Mucosa of rectum (tissue), 2 donors: ENCODE data around the gene XIST.
A peak's percentile ranks its signal among the peaks of the same experiment; 100 is the strongest.
"Not testable (repeated sequence)": the region's sequence is repeated elsewhere in the genome, so short reads cannot be mapped to it uniquely, and the experiment has no call there.

Experiments
- H3K27ac ChIP-seq, 2 donors: one replicate each; pipeline ENCODE4 v1.7.0; 2013; ENCODE audit warnings: inconsistent platforms in 2 of 2, low read depth in 2 of 2, low read length in 2 of 2
- H3K27me3 ChIP-seq, 2 donors: one replicate each; pipeline ENCODE4 v1.7.0; 2013; ENCODE audit warnings: low read length in 2 of 2; ENCODE audit not compliant: control insufficient read depth in 2 of 2, insufficient read depth in 2 of 2
- H3K36me3 ChIP-seq, 2 donors: one replicate each; pipeline ENCODE4 v1.7.0; 2013; ENCODE audit warnings: low read length in 2 of 2; ENCODE audit not compliant: control insufficient read depth in 2 of 2, insufficient read depth in 2 of 2
- H3K4me1 ChIP-seq, 2 donors: one replicate each; pipeline ENCODE4 v1.7.0; 2013; ENCODE audit warnings: low read length in 2 of 2, mild to moderate bottlenecking in 1 of 2; ENCODE audit not compliant: control insufficient read depth in 2 of 2, insufficient read depth in 2 of 2
- H3K4me3 ChIP-seq, 2 donors: one replicate each; pipeline ENCODE4 v1.7.0; 2013; ENCODE audit warnings: low read length in 2 of 2
- H3K9ac ChIP-seq, 2 donors: one replicate each; pipeline ENCODE4 v1.7.0; 2013; ENCODE audit warnings: low read length in 2 of 2, low read depth in 1 of 2, mild to moderate bottlenecking in 1 of 2
- H3K9me3 ChIP-seq, 2 donors: one replicate each; pipeline ENCODE4 v1.7.0; 2013; ENCODE audit warnings: low read length in 2 of 2; ENCODE audit not compliant: control insufficient read depth in 2 of 2
- donor health status: healthy.
- donor health status: Normal muscosa, but diverticular disease.

XIST gene

DNA sequence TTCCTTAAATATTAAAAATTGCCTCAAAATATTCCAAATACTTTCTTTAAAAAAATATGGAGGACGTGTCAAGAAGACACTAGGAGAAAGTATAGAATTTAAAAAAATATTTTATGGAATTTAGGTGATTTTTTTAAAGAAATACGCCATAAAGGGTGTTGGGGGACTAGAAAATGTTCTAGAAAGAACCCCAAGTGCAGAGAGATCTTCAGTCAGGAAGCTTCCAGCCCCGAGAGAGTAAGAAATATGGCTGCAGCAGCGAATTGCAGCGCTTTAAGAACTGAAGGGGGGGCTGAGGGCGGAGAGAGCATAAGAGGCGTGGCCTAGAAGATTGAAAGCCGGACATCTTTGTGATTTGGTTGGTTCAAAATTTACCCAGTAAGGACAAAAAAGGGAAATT lies at the start of gene XIST:
XIST (minus strand) TSS at position 248 of the 400 bp plus-strand sequence.
- H3K4me1 ChIP-seq = peaks cover 6% of the 10 kb centered on the region in 2 donors
- H3K9ac ChIP-seq = peak within 1 kb of the TSS; percentile 74 to 80
- H3K4me3 ChIP-seq = peak within 1 kb of the TSS; percentile 76 to 97
- no peaks in the 10 kb centered on the region for H3K36me3 ChIP-seq
- no peaks in the 10 kb centered on the region for H3K9me3 ChIP-seq
- H3K27ac ChIP-seq = peak within 1 kb of the TSS; percentile 82 to 93
- H3K27me3 ChIP-seq = no peaks in the 10 kb centered on the region

- not testable (repeated sequence) for H3K27me3 ChIP-seq, H3K4me3 ChIP-seq, H3K9ac ChIP-seq, H3K36me3 ChIP-seq, H3K9me3 ChIP-seq, H3K27ac ChIP-seq, H3K4me1 ChIP-seq
These were observed 45.8 kb upstream of the XIST start for GRCh38 chrX:73898315-73898714.

DNA sequence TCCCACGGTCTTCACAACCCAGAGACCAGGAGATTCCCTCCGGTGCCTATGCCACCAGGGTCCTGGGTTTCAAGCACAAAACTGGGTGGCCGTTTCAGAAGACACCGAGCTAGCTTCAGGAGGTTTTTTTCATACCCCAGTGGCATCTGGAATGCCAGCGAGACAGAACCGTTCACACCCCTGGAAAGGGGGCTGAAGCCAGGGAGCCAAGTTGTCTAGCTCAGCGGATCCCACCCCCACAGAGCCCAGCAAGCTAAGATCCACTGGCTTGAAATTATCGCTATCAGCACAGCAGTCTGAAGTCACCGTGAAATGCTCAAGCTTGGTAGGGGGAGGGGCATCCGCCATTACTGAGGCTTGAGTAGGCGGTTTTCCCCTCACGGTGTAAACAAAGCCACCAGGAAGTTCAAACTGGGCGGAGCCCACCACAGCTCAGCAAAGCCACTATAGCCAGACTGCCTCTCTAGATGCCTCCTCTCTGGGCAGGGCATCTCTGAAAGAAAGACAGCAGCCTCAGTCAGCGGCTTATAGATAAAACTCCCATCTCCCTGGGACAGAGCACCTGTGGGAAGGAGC lies 40.1 kb upstream of the XIST start:
- H3K27ac ChIP-seq, H3K4me1 ChIP-seq, H3K9ac ChIP-seq, H3K36me3 ChIP-seq, H3K9me3 ChIP-seq, H3K27me3 ChIP-seq: not testable (repeated sequence)
- H3K4me3 ChIP-seq = peak overlapping the region in 1 of 2 donors; percentile 7

DNA sequence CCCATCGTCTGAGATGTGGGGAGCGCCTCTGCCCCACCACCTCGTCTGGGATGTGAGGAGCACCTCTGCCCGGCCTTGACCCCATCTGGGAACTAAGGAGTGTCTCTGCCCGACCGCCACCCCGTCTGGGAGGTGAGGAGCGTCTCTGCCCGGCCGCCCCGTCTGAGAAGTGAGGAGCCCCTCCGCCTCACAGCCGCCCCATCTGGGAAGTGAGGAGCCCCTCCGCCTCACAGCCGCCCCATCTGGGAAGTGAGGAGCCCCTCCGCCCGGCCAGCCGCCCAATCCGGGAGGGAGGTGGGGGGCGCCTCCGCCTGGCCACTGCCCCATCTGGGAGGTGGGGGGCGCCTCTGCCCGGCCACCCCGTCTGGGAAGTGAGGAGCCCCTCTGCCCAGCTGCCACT lies 29.7 kb upstream of the XIST start:
- not testable (repeated sequence) for H3K4me1 ChIP-seq, H3K27me3 ChIP-seq, H3K9ac ChIP-seq, H3K36me3 ChIP-seq, H3K4me3 ChIP-seq, H3K27ac ChIP-seq, H3K9me3 ChIP-seq

DNA sequence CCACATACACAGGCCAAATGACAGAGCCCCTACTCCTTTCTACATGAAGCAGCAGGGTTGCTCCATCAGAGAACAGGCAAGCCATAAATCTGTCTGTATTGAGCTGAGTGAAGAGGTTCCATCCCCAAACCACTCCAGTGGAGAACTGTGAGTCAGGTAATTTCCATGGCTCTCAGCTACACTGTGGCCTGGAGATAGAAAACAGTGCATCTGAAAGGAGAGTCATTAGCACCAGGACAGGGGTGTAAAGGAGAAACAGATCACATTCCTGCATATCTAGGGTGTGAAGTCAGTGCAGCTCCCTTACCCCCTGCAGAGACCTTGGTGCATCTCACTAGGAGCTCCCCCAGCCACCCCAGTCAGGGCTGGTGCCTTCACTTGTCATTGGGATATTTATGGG lies 25.2 kb upstream of the XIST start:
- Histone ChIP-seq H3K9ac (no peak overlapping the region), H3K27ac (no peak overlapping the region), H3K4me1 (no peaks in the 10 kb centered on the region), H3K4me3 (no peak overlapping the region), H3K27me3 (no peaks in the 10 kb centered on the region), H3K9me3 (no peaks in the 10 kb centered on the region), H3K36me3 (no peaks in the 10 kb centered on the region)

DNA sequence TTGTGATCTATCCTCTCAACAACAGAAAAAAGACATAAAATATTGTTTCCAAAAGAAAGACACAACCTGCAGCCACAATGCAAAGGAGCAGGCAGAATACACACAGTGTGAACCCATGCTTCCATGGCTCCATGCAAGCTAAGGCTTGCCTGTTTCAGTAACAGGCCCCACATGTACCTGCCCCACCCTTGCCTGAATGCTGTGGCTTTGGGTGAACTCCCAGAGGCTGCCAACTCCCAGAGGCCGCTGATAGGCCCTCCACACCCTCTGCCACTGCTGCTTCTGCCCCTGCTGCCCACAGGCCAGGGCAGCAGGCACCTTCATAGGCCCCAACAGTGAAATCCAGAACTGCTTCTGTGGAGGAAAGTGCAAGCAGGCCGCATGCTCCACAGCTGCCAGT lies 24.4 kb upstream of the XIST start:
- no peak overlapping the region for H3K4me3 ChIP-seq
- no peaks in the 10 kb centered on the region for H3K9me3 ChIP-seq
- no peaks in the 10 kb centered on the region for H3K27me3 ChIP-seq
- H3K4me1 ChIP-seq = no peaks in the 10 kb centered on the region
- H3K9ac ChIP-seq = no peak overlapping the region
- H3K36me3 ChIP-seq = no peaks in the 10 kb centered on the region
- H3K27ac ChIP-seq = no peak overlapping the region

DNA sequence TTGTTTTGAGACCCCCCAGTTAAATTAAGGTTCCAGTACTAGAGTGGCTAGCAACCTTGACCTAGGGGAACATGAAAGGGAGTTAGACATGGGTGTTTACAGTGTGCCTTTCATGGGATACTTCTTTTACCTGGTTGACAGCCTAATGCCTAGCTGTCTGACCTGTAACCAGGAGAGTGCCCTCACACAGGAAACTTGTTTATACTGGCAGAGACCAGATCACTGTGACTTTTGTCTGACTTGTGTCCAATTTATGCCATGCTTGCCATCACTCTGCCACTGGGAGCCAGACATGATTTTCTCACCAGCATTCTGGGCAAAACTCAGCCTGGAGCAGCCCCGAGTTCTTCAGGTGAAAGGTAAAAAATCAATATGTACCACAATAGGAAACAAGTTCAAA lies 16.4 kb upstream of the XIST start:
- no peak overlapping the region for H3K4me3 ChIP-seq
- no peaks in the 10 kb centered on the region for H3K9me3 ChIP-seq
- H3K36me3 ChIP-seq = no peaks in the 10 kb centered on the region
- no peak overlapping the region for H3K27ac ChIP-seq
- H3K9ac ChIP-seq = no peak overlapping the region
- no peaks in the 10 kb centered on the region for H3K27me3 ChIP-seq
- H3K4me1 ChIP-seq = no peaks in the 10 kb centered on the region

DNA sequence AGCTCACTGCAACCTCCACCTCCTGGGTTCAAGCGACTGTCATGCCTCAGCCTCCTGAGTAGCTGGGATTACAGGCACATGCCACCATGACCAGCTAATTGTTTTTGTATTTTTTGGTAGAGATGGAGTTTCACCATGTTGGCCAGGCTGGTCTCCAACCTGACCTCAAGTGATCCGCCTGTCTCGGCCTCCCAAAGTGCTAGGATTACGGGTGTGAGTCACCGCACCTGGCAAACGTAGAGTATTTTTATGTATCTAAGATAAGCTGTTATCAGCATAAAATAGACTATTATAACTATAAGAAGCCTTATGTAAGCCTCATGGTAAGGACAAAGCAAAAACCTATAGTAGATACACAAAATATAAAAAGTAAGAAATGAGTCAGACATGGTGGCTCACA lies 14.6 kb upstream of the XIST start:
- Histone ChIP-seq H3K27me3 (peaks cover 0 to 3% of the 10 kb centered on the region in 2 donors), H3K4me1 (no peaks in the 10 kb centered on the region), H3K9ac (no peak overlapping the region), H3K4me3 (no peak overlapping the region), H3K36me3 (no peaks in the 10 kb centered on the region), H3K27ac (no peak overlapping the region), H3K9me3 (no peaks in the 10 kb centered on the region)

DNA sequence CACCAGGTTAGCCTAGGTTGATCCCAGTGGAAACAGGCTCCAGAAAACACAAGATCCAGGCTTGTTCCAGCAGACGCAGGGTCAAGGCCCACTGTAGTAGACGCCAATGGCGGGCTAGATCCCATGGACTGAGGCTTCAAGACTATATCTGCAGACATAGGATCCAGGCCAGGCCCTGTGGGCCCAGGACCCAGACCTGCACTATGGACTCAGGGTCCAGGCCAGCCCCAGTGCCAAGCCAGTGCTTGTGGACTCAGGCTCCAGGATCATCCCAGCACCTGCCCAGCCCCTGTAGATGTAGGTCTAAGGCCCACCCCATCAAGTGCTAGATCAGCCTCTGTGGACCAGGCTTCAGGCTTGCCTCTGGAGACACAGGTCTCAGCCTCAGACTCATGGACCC lies 11.3 kb upstream of the XIST start:
- no peak overlapping the region for H3K27ac ChIP-seq
- H3K9ac ChIP-seq = no peak overlapping the region

DNA sequence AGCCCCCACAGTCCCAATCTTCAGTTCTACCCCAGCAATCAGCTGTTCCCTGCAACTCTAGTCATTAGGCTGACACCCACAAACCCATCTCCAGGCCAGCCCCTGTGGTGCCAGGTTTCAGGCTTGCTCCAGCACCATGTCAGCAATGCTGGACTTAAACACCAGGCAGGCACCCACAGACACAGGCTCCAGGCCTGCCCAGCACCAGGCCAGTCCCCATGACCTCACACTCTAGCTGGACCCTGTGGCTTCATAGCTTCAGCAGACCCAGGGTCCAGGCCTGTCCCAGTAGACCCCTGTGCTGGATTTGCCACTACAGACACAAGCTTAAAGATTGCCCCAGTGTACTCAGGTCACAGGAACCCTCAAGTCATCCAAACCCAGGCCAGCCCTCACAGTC lies 10.8 kb upstream of the XIST start:
- Histone ChIP-seq H3K9ac (no peak overlapping the region), H3K27ac (no peak overlapping the region), H3K9me3 (no peaks in the 10 kb centered on the region), H3K27me3 (peaks cover 0 to 3% of the 10 kb centered on the region in 2 donors), H3K4me3 (no peak overlapping the region), H3K36me3 (no peaks in the 10 kb centered on the region), H3K4me1 (no peaks in the 10 kb centered on the region)

More for the DNA sequence above, 11.3 kb upstream of the XIST start:
- Histone ChIP-seq H3K36me3 (no peaks in the 10 kb centered on the region), H3K4me1 (no peaks in the 10 kb centered on the region), H3K4me3 (no peak overlapping the region), H3K9me3 (no peaks in the 10 kb centered on the region), H3K27me3 (peaks cover 0 to 3% of the 10 kb centered on the region in 2 donors)

DNA sequence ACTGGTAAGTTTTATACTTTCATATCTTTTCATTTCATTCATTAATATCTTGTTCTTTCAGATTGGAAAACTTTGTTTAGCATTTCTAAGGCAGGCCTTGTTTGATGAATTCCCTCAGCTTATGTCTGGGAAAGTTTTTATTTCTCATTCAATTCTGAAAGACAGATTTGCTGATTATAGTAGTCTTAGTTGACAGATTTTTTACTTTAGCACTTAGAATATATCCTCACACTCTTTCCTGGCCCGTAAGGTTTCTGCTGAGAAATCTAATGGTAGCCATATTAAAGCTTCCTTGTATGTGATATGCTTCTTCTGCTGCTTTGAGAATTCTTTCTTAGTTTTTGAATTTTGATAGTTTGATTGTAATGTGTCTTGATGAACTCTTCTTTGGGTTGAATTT lies 7.1 kb upstream of the XIST start:
- Histone ChIP-seq H3K4me3 (no peak overlapping the region), H3K27ac (no peak overlapping the region), H3K9me3 (no peaks in the 10 kb centered on the region), H3K4me1 (no peaks in the 10 kb centered on the region), H3K27me3 (peaks cover 0 to 3% of the 10 kb centered on the region in 2 donors), H3K36me3 (no peaks in the 10 kb centered on the region), H3K9ac (no peak overlapping the region)
